Thoracic aorta (tissue), 2 donors: ENCODE data around the gene SLC6A3. TPM values are rescaled to one million over a fixed set of nuclear protein-coding genes. Genes with fewer than 3 reads are reported as not detected.
"Not testable (repeated sequence)": the region's sequence is repeated elsewhere in the genome, so short reads cannot be mapped to it uniquely, and the experiment has no call there.

ENCODE experiments used
- ATAC-seq: fragments of 150-250 bp; one replicate; pipeline ENCODE4 v1.8.0; 2017; ENCODE audit warnings: low read depth; ENCODE audit not compliant: insufficient number of reproducible peaks, low FRiP score
- DNase-seq: peaks from one replicate; pipeline ENCODE4 v3.0.0-alpha.2; 2020; ENCODE audit warnings: low spot score
- H3K27ac ChIP-seq, 2 donors: fragments of 200-600 bp; sonication (generic); 1 replicate in 1 of 2; 2 replicates in 1 of 2; pipeline ENCODE4 v1.5.1; 2016; ENCODE audit warnings: mild to moderate bottlenecking in 2 of 2, moderate library complexity in 2 of 2
- H3K27me3 ChIP-seq: fragments of 200-600 bp; sonication (generic); replicated peaks from 2 replicates; pipeline ENCODE4 v1.6.0; 2016; ENCODE audit warnings: mild to moderate bottlenecking; ENCODE audit not compliant: insufficient read depth
- H3K36me3 ChIP-seq: fragments of 200-600 bp; sonication (generic); one replicate; pipeline ENCODE4 v1.5.1; 2016
- H3K4me1 ChIP-seq, 2 donors: fragments of 200-600 bp; sonication (generic); 1 replicate in 1 of 2; 2 replicates in 1 of 2; pipeline versions ENCODE4 v1.5.1 to v1.6.0; 2016; ENCODE audit warnings: low read depth in 2 of 2, mild to moderate bottlenecking in 1 of 2; ENCODE audit not compliant: control insufficient read depth in 1 of 2
- H3K4me3 ChIP-seq: fragments of 200-600 bp; sonication (generic); 2 replicates; pipeline ENCODE4 v1.5.1; 2016; ENCODE audit warnings: mild to moderate bottlenecking
- H3K9me3 ChIP-seq: fragments of 200-600 bp; sonication (generic); 2 replicates; pipeline ENCODE4 v1.5.1; 2016
- total RNA-seq, 2 donors: library from RNA; depleted of rRNA; stranded (reverse); fragments of >200 nt; gene quantifications; one replicate each; pipeline versions ENCODE4 v1.1.0 to v1.2.3, GENCODE V29; 2016
- TF ChIP-seq, protein P1 (sequence below): fragments of 200-600 bp; sonication (generic); IDR thresholded peaks from one replicate; pipeline ENCODE4 v1.5.1; 2019; ENCODE audit warnings: antibody characterized with exemption

SLC6A3 gene
- total RNA-seq, 2 donors from 2014 or later, result 0.14 TPM; not detected in 1

DNA sequence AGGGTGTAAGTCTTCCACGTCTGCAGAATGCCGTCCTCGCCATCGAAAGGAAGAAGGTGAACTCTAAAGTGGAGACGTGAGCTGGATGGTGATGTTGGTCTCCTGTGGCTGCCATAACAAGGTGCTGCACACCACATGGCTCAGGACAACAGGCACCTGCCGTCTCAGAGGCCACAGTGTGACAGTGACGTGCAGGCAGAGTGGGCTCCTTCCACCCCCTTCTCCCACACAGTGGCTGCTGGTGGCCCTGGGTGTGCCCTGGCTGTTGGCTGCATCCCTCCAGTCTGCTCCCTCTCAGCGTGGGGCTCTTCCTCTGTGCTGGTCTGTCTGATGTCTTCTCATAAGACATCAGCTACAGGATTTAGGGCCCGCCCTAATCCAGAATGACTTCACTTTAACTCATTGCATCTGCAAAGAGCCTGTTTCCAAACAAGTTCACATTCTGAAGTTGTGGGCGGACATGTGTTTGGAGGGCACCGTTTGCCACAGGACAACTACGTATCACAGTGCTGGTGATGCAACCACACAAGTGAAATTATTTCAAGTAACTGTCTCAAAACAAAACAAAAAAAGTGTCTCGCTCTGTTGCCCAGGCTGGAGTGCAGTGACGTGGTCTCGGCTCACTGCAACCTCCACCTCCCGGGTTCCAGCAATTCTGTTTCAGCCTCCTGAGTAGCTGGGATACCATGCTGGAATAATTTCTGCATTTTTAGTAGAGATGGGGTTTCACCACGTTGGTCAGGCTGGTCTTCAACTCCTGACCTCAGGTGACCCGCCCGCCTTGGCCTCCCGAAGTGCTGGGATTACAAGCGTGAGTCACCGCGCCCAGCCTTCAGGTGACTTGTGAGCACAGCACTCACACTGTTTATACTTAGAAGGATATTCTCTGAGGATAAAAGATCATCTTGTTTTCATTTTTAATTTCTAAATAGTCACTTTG, 69.1 kb downstream of the SLC6A3 start:
- H3K4me3 ChIP-seq, result no peak overlapping the region
- no peaks in the 10 kb centered on the region for H3K27me3 ChIP-seq
- no peaks in the 10 kb centered on the region for H3K9me3 ChIP-seq
- no peak overlapping the region for H3K27ac ChIP-seq
- ATAC-seq (no peak), DNase-seq (no peak)
- H3K4me1 ChIP-seq, result peaks cover 0 to 11% of the 10 kb centered on the region in 2 donors
- TF ChIP-seq, protein P1, sequence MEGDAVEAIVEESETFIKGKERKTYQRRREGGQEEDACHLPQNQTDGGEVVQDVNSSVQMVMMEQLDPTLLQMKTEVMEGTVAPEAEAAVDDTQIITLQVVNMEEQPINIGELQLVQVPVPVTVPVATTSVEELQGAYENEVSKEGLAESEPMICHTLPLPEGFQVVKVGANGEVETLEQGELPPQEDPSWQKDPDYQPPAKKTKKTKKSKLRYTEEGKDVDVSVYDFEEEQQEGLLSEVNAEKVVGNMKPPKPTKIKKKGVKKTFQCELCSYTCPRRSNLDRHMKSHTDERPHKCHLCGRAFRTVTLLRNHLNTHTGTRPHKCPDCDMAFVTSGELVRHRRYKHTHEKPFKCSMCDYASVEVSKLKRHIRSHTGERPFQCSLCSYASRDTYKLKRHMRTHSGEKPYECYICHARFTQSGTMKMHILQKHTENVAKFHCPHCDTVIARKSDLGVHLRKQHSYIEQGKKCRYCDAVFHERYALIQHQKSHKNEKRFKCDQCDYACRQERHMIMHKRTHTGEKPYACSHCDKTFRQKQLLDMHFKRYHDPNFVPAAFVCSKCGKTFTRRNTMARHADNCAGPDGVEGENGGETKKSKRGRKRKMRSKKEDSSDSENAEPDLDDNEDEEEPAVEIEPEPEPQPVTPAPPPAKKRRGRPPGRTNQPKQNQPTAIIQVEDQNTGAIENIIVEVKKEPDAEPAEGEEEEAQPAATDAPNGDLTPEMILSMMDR, result no peak
- H3K36me3 ChIP-seq, result no peaks in the 10 kb centered on the region

DNA sequence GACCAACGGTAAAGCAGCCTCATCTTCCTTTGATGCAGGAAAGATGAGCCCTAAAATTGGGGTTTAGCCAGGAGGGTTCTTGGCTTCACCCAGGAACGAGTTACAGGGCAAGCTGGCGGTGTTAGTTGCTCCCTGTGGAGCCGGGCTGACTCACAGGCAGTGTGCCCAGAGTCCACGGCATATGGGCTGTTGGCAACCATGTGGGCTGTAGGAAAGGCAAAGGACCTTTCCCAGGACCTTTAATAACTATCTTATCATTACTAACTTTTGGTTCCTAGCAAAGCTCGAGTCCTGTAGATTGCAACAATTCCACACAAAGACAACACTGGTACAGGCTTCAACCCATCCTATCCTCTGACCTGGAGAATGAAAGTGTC, 70.6 kb downstream of the SLC6A3 start:
- H3K4me1 ChIP-seq, result no peaks in the 10 kb centered on the region
- no peaks in the 10 kb centered on the region for H3K27me3 ChIP-seq
- H3K36me3 ChIP-seq, result no peaks in the 10 kb centered on the region
- no peak overlapping the region for H3K27ac ChIP-seq
- TF ChIP-seq, protein P1, result no peak
- H3K4me3 ChIP-seq, result no peak overlapping the region
- no peaks in the 10 kb centered on the region for H3K9me3 ChIP-seq
- ATAC-seq (no peak), DNase-seq (no peak)

- no peaks in the 10 kb centered on the region for H3K4me1 ChIP-seq
- no peak overlapping the region for H3K4me3 ChIP-seq
- H3K27me3 ChIP-seq, result no peaks in the 10 kb centered on the region
- no peak overlapping the region for H3K27ac ChIP-seq
- H3K9me3 ChIP-seq, result no peaks in the 10 kb centered on the region
- DNase-seq, result no peak
- TF ChIP-seq, protein P1, result no peak
- no peak for ATAC-seq
- no peaks in the 10 kb centered on the region for H3K36me3 ChIP-seq
Measured at GRCh38 chr5:1374030-1374678, 71.1 kb downstream of the SLC6A3 start.

DNA sequence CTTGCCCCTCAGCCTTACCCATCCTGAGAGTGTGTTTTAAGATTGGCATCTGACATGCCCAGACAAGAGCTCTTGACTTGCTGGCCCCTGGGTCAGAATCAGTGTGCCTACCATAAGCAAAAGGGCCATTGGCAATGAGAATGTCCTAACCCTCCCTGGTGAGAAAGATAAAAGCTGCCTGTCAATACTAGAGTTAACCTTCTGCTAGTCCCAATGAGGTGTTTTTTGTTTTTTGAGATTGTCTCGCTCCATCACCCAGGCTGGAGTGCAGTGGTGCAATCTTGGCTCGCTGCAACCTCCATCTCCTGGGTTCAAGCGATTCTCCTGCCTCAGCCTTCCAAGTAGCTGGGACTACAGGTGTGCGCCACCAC, 73.3 kb downstream of the SLC6A3 start:
- not testable (repeated sequence) for H3K27me3 ChIP-seq, DNase-seq, H3K9me3 ChIP-seq, H3K4me3 ChIP-seq, H3K36me3 ChIP-seq, H3K4me1 ChIP-seq, H3K27ac ChIP-seq, ATAC-seq

DNA sequence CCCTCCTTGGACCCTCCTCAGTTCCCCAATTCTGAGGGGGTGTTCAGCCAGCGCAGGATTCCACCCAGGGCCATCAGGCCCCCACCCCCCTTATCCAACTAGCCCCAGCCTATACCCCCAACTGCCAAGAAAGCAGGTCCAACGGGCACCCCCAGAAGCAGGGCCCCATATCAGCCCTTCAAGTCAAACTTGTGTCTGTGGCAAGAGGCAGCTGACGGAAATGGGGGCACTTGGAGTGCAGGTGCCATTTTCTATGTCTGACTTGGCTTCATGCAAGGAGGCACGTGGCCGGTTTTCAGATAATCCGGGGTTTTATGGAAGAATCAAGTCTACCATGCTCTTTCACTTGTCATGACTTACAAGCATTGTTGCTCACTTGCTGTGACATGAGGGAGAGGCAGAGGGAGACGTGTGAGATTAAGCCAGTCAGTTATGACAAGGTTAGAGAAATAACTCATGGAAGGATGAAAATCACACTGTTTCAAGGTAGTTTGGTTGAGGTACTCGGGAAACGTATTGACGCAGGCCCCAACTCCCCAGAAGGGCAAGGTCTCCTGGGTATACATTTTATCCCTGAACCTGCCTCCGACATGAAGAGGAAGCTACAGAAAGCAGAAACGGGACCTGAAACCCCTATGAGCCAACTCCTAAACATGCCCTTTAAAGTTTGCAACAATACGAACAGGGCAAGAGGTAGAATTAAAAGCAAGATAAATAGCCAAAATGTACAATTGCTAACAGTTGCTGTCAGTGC, 73.8 kb downstream of the SLC6A3 start:
- Histone ChIP-seq H3K36me3 (no peaks in the 10 kb centered on the region), H3K4me3 (no peak overlapping the region), H3K27me3 (no peaks in the 10 kb centered on the region), H3K9me3 (no peaks in the 10 kb centered on the region), H3K27ac (no peak overlapping the region), H3K4me1 (no peaks in the 10 kb centered on the region)
- TF ChIP-seq, protein P1, result no peak
- DNase-seq (no peak), ATAC-seq (no peak)
